ENCODE data around the gene NTMT2.

GRCh38 chr1:170198584-170198983 is 52.8 kb downstream of the NTMT2 start:
- TF ChIP-seq POLR2A (IDR thresholded peaks at IDR 0.05; ENCODE audit: low read length) (no peak), GATA1 (IDR thresholded peaks at IDR 0.05; ENCODE audit: low read depth, low read length) (no peak)
